ENCODE data around the gene UBE2V1. TPM values are rescaled to one million over a fixed set of nuclear protein-coding genes. Genes with fewer than 3 reads are reported as not detected.
"Not testable (repeated sequence)": the region's sequence is repeated elsewhere in the genome, so short reads cannot be mapped to it uniquely, and the experiment has no call there.

Gene UBE2V1
- total RNA-seq, 1 donor from 2014 or later: 15.2 TPM

GRCh38 chr20:50115591-50116367, 2.8 kb upstream of the UBE2V1 start:
- peak; percentile 99 for DNase-seq (ENCODE audit: low spot score)

GRCh38 chr20:50115041-50115512, 2.1 kb upstream of the UBE2V1 start:
- DNase-seq (ENCODE audit: low spot score): no peak

GRCh38 chr20:50113420-50114224, 672 bp upstream of the UBE2V1 start:
- DNase-seq (ENCODE audit: low spot score): no peak

- DNase-seq (ENCODE audit: low spot score): no peak
Measured at GRCh38 chr20:50111829-50112495, 988 bp downstream of the UBE2V1 start.

- DNase-seq (ENCODE audit: low spot score): no peak
Measured at GRCh38 chr20:50111120-50111828, 1.7 kb downstream of the UBE2V1 start.

GRCh38 chr20:50110141-50111047, 2.6 kb downstream of the UBE2V1 start:
- no peak for DNase-seq (ENCODE audit: low spot score)

- DNase-seq (ENCODE audit: low spot score): no peak
Measured at GRCh38 chr20:50108556-50109235, 4.3 kb downstream of the UBE2V1 start.

GRCh38 chr20:50107796-50108331, 5.1 kb downstream of the UBE2V1 start:
- DNase-seq (ENCODE audit: low spot score): no peak

GRCh38 chr20:50107086-50107660, 5.8 kb downstream of the UBE2V1 start:
- DNase-seq (ENCODE audit: low spot score): no peak

- DNase-seq (ENCODE audit: low spot score): not testable (repeated sequence)
Measured at GRCh38 chr20:50106669-50107068, 6.3 kb downstream of the UBE2V1 start.

GRCh38 chr20:50103464-50104107, 9.4 kb downstream of the UBE2V1 start:
- DNase-seq (ENCODE audit: low spot score): peak; percentile 73

GRCh38 chr20:50102551-50102950, 10.4 kb downstream of the UBE2V1 start:
- DNase-seq (ENCODE audit: low spot score): not testable (repeated sequence)

- DNase-seq (ENCODE audit: low spot score): no peak
Measured at GRCh38 chr20:50101887-50102286, 11.1 kb downstream of the UBE2V1 start.

- no peak for DNase-seq (ENCODE audit: low spot score)
Measured at GRCh38 chr20:50101281-50101680, 11.7 kb downstream of the UBE2V1 start.

GRCh38 chr20:50100552-50100951, 12.4 kb downstream of the UBE2V1 start:
- no peak for DNase-seq (ENCODE audit: low spot score)

- DNase-seq (ENCODE audit: low spot score): no peak
Measured at GRCh38 chr20:50099565-50099991, 13.4 kb downstream of the UBE2V1 start.

GRCh38 chr20:50099113-50099512, 13.8 kb downstream of the UBE2V1 start:
- DNase-seq (ENCODE audit: low spot score): no peak

GRCh38 chr20:50098259-50098658, 14.7 kb downstream of the UBE2V1 start:
- DNase-seq (ENCODE audit: low spot score): no peak

GRCh38 chr20:50097843-50098242, 15.1 kb downstream of the UBE2V1 start:
- no peak for DNase-seq (ENCODE audit: low spot score)
